ENCODE results near the gene CTBP1. TPM values are rescaled to one million over a fixed set of nuclear protein-coding genes. Genes with fewer than 3 reads are reported as not detected.

CTBP1 gene
- total and polyA plus RNA-seq, 9 of the 15 experiments (the other 6 are each of a cell fraction or from before 2014, with no cell fraction given), result 14.5 to 162 (median 68.2) TPM

- TF ChIP-seq ID3 (CRISPR knock-in tag; IDR thresholded peaks at IDR 0.05) (no peak), ID3 (tag; IDR thresholded peaks at IDR 0.05) (peak; percentile 78; the same call in 1 of the 2 replicates), NELFE (IDR thresholded peaks at IDR 0.05; ENCODE audit: insufficient read depth, insufficient read length) (no peak), NCOA1 (IDR thresholded peaks at IDR 0.05; ENCODE audit: low read depth) (no peak), TSHZ1 (CRISPR knock-in tag; IDR thresholded peaks at IDR 0.05) (no peak), SMAD1 (IDR thresholded peaks at IDR 0.05; ENCODE audit: low read depth, low read length, partially characterized antibody) (no peak), ZNF655 (CRISPR knock-in tag; IDR thresholded peaks at IDR 0.05) (no peak), ZNF431 (CRISPR knock-in tag; IDR thresholded peaks at IDR 0.05) (no peak), RBM39 (optimal IDR thresholded peaks at IDR 0.05; ENCODE audit: low read depth, low read length) (no peak), SMARCB1 (IDR thresholded peaks at IDR 0.05; ENCODE audit: insufficient read length, low read depth) (no peak), BHLHE40 (IDR thresholded peaks at IDR 0.05; ENCODE audit: low read length) (peak; percentile 62), RFX1 (IDR thresholded peaks at IDR 0.05) (no peak), HNRNPH1 (optimal IDR thresholded peaks at IDR 0.05; ENCODE audit: low read depth, low read length) (no peak), ZNF766 (CRISPR knock-in tag; conservative IDR thresholded peaks at IDR 0.05) (peak; percentile 98), NEUROD1 (IDR thresholded peaks at IDR 0.05; ENCODE audit: borderline replicate concordance, low read depth, low read length, partially characterized antibody) (no peak), ESRRB (CRISPR knock-in tag; IDR thresholded peaks at IDR 0.05; ENCODE audit: borderline replicate concordance) (no peak), HMBOX1 (IDR thresholded peaks at IDR 0.05) (no peak), LARP7 (IDR thresholded peaks at IDR 0.05) (no peak), BRD9 (IDR thresholded peaks at IDR 0.05; ENCODE audit: low read depth, partially characterized antibody) (no peak), RBBP5 (IDR thresholded peaks at IDR 0.05; ENCODE audit: borderline replicate concordance, insufficient read depth, low read length, poor library complexity, severe bottlenecking) (no peak), BRCA1 (IDR thresholded peaks at IDR 0.05) (no peak), BRCA1 (CRISPR knock-in tag; IDR thresholded peaks at IDR 0.05) (no peak)
Measured at GRCh38 chr4:1248245-1249147, at the start of gene CTBP1 (continued).

Data from K562 (cell line).